SU-DHL-6 (cell line): ENCODE data around the gene ANXA8.

ENCODE experiments used
- H2AFZ ChIP-seq: fragments of 200-600 bp; sonication (generic); 2 replicates; pipeline ENCODE4 v1.6.1; 2014; ENCODE audit warnings: low read depth, mild to moderate bottlenecking, moderate library complexity, mixed read lengths, antibody characterized with exemption, low read length; ENCODE audit not compliant: severe bottlenecking
- H3F3A ChIP-seq: fragments of 200-600 bp; shearing (Covaris generic); 2 replicates; pipeline ENCODE4 v1.6.0; 2016; ENCODE audit warnings: antibody characterized with exemption, mild to moderate bottlenecking; ENCODE audit not compliant: insufficient read depth
- H3K27ac ChIP-seq: fragments of 200-600 bp; sonication (generic); 2 replicates; pipeline ENCODE4 v1.5.1; 2016; ENCODE audit warnings: low read depth, mild to moderate bottlenecking, low read length, moderate library complexity, mixed read lengths
- H3K27me3 ChIP-seq: fragments of 200-600 bp; sonication (generic), shearing (Covaris generic); 2 replicates; pipeline ENCODE4 v1.6.0; 2014; ENCODE audit warnings: mild to moderate bottlenecking, low read length
- H3K36me3 ChIP-seq: fragments of 200-600 bp; sonication (generic); 2 replicates; pipeline ENCODE4 v1.6.1; 2014; ENCODE audit warnings: mild to moderate bottlenecking, low read length, mixed read lengths
- H3K4me2 ChIP-seq: fragments of 300-600, 200-600 bp; shearing (Covaris generic), sonication (generic); 2 replicates; pipeline ENCODE4 v1.6.0; 2014; ENCODE audit warnings: low read length, low read depth, mild to moderate bottlenecking; ENCODE audit not compliant: poor library complexity, severe bottlenecking
- H3K4me3 ChIP-seq: fragments of 200-600 bp; sonication (generic); 2 replicates; pipeline ENCODE4 v1.5.1; 2014; ENCODE audit warnings: antibody characterized with exemption, low read length, mild to moderate bottlenecking, mixed read lengths; ENCODE audit not compliant: insufficient read depth, poor library complexity, severe bottlenecking
- H3K79me2 ChIP-seq: fragments of 200-600 bp; sonication (generic); 2 replicates; pipeline ENCODE4 v1.6.1; 2014; ENCODE audit warnings: mild to moderate bottlenecking, low read length, moderate library complexity; ENCODE audit not compliant: insufficient read depth
- H3K9ac ChIP-seq: fragments of 200-600 bp; sonication (generic); 2 replicates; pipeline ENCODE4 v1.7.0; 2014; ENCODE audit warnings: mild to moderate bottlenecking, low read length
- H3K9me2 ChIP-seq: fragments of 200-600 bp; sonication (generic); replicated peaks from 2 replicates; pipeline ENCODE4 v1.6.1; 2014; ENCODE audit warnings: low read length; ENCODE audit not compliant: insufficient read depth
- H3K9me3 ChIP-seq: fragments of 200-600 bp; sonication (generic); 2 replicates; pipeline ENCODE4 v1.6.1; 2014; ENCODE audit warnings: low read length, mixed read lengths; ENCODE audit not compliant: insufficient read depth
- H4K20me1 ChIP-seq: fragments of 200-600 bp; sonication (generic); 2 replicates; pipeline ENCODE4 v1.6.1; 2014; ENCODE audit warnings: low read depth, mild to moderate bottlenecking, antibody characterized with exemption, low read length, moderate library complexity, mixed read lengths
- EZH2phosphoT487 ChIP-seq: fragments of 200-600 bp; sonication (generic), shearing (Covaris generic); conservative IDR thresholded peaks from 2 replicates; pipeline ENCODE4 v1.6.1; 2018; ENCODE audit warnings: mild to moderate bottlenecking, antibody characterized with exemption, low read length, moderate library complexity, mixed read lengths
- TF ChIP-seq, protein P1 (sequence below): fragments of 200-600 bp; sonication (generic); IDR thresholded peaks from one replicate; pipeline ENCODE4 v1.5.1; 2017; ENCODE audit warnings: antibody characterized with exemption, mild to moderate bottlenecking, low read length, moderate library complexity; ENCODE audit not compliant: insufficient read depth, poor library complexity, severe bottlenecking

Gene ANXA8

DNA sequence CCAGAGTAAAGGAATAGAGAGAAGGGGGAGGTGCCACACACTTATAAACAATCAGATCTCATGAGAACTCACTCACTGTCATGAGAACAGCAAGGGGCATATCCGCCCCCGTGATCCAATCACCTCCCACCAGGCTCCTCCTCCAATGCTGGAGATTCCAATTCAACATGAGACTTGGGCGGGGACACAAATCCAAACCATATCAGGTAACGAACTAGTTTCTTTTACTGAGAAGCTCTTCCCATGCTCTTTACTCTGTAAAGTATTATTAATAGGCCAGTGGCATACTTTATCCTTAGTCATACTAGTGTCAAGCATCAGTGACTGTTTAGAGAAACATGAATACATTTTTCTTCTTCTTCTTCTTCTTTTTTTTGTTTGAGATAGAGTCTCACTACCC lies 60.4 kb downstream of the ANXA8 start:
- no peak for TF ChIP-seq EZH2phosphoT487
- TF ChIP-seq, protein P1, sequence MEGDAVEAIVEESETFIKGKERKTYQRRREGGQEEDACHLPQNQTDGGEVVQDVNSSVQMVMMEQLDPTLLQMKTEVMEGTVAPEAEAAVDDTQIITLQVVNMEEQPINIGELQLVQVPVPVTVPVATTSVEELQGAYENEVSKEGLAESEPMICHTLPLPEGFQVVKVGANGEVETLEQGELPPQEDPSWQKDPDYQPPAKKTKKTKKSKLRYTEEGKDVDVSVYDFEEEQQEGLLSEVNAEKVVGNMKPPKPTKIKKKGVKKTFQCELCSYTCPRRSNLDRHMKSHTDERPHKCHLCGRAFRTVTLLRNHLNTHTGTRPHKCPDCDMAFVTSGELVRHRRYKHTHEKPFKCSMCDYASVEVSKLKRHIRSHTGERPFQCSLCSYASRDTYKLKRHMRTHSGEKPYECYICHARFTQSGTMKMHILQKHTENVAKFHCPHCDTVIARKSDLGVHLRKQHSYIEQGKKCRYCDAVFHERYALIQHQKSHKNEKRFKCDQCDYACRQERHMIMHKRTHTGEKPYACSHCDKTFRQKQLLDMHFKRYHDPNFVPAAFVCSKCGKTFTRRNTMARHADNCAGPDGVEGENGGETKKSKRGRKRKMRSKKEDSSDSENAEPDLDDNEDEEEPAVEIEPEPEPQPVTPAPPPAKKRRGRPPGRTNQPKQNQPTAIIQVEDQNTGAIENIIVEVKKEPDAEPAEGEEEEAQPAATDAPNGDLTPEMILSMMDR, result no peak
- no peaks in the 10 kb centered on the region for H3K27me3 ChIP-seq
- H2AFZ ChIP-seq, result no peak overlapping the region
- no peaks in the 10 kb centered on the region for H3K36me3 ChIP-seq
- no peak overlapping the region for H3K4me2 ChIP-seq
- no peaks in the 10 kb centered on the region for H3K79me2 ChIP-seq
- no peaks in the 10 kb centered on the region for H3K9me3 ChIP-seq
- no peaks in the 10 kb centered on the region for H3F3A ChIP-seq
- H3K4me3 ChIP-seq, result no peak overlapping the region
- H3K27ac ChIP-seq, result no peak overlapping the region
- H4K20me1 ChIP-seq, result no peaks in the 10 kb centered on the region
- H3K9ac ChIP-seq, result no peak overlapping the region
- H3K9me2 ChIP-seq, result no peaks in the 10 kb centered on the region

DNA sequence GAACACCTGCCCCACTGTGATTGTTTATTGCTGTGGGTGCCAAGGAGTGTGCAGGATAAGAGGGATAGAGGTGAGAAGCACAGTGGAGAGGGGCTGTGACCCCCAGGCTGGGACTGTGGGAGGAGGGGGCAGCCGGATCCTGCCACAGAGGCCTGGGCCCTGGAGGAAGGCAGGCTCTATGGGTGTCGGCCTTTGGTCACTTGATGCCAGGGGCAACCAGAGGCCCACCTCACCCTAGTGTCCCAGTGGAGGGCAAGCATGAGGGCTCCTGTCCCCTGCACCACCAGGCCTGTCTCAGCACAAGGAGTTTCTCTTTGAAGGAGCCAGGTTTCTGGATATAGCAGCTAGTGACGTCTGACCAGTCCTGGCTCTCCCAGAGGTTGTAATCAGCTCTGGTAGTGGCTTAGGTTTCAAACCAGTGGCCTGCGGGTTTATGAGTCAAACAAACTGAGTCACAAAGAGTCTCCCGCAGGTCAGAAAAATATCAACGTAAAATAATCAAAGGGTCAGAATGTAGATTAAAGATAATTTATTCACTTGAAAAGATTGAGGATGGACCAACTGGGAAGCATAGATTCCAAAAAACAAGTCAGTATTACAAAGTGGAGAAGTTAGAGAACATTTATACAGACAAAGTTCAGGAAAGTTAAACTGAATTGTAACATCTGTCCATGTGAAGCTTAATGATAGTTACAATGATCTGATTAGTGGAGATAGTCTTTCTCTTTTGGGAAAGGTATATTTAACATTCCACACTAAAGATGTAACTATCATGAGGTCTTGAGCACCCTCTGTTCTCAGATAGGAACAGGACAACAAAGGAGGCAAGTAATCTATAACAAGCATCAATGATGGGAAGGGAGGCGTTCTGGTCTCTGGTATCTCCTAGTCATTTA lies 62.6 kb downstream of the ANXA8 start:
- Histone ChIP-seq H3K4me2 (no peak overlapping the region), H2AFZ (no peak overlapping the region)

DNA sequence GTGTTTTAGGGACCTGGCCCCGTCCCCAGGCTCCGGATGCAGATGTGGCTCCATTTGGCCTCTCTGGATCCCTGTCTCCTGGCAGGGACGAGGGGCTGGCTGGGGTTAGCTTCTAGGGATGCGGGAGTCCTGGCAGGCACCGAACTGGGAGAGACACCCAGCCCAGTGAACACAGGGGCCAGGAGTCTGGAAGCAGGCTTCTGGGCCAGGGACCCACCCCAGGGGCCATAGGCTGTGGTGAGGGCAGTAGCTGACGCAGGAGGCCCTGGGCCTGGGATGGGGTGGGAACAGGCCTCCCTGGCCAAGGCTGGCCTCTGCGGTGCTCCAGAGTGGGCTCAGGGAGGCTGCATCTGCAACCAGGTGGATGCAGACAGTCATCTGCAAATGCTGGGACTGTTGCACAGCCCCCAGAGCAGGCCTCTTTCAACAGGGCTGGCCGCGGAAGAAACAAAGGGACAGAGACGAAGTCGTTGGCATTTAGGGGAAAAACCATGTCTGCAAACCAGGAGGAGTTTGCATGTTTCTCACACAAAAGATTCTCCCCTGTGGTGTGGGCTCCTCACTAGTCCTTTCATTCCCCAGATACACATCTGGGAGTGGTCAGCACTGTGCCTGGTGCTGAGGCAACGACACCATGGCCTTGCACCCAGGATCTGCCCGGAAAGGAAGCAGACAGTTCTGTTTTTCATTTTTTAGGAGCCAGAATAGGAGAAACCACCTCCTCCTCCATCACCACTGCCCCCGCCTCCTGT lies 63.4 kb downstream of the ANXA8 start:
- H3K27me3 ChIP-seq, result no peaks in the 10 kb centered on the region
- no peaks in the 10 kb centered on the region for H3K9me3 ChIP-seq
- H3K9me2 ChIP-seq, result no peaks in the 10 kb centered on the region
- no peak overlapping the region for H3K9ac ChIP-seq
- no peaks in the 10 kb centered on the region for H3K36me3 ChIP-seq
- H2AFZ ChIP-seq, result no peak overlapping the region
- no peak for TF ChIP-seq EZH2phosphoT487
- TF ChIP-seq, protein P1, result no peak
- no peak overlapping the region for H3K27ac ChIP-seq
- no peaks in the 10 kb centered on the region for H3F3A ChIP-seq
- H3K79me2 ChIP-seq, result no peaks in the 10 kb centered on the region
- no peak overlapping the region for H3K4me3 ChIP-seq
- H3K4me2 ChIP-seq, result no peak overlapping the region
- H4K20me1 ChIP-seq, result no peaks in the 10 kb centered on the region

More for the DNA sequence above, 62.6 kb downstream of the ANXA8 start:
- H3K27me3 ChIP-seq, result no peaks in the 10 kb centered on the region
- no peaks in the 10 kb centered on the region for H3F3A ChIP-seq
- no peak overlapping the region for H3K9ac ChIP-seq
- H3K4me3 ChIP-seq, result no peak overlapping the region
- H3K9me3 ChIP-seq, result no peaks in the 10 kb centered on the region
- no peaks in the 10 kb centered on the region for H3K9me2 ChIP-seq
- H3K36me3 ChIP-seq, result no peaks in the 10 kb centered on the region
- no peak overlapping the region for H3K27ac ChIP-seq
- no peaks in the 10 kb centered on the region for H4K20me1 ChIP-seq
- H3K79me2 ChIP-seq, result no peaks in the 10 kb centered on the region
- TF ChIP-seq EZH2phosphoT487, result no peak
- TF ChIP-seq, protein P1, result no peak
